BLaER1 treated with 17β-estradiol and CSF1 and Interleukin-3, amounts not matched to agents 10 nM and 100 nM (cell line): ENCODE results near the gene CWH43.
"Not testable (repeated sequence)": the region's sequence is repeated elsewhere in the genome, so short reads cannot be mapped to it uniquely, and the experiment has no call there.

ENCODE experiments used
- H3K27ac ChIP-seq, 11 experiments: shearing (Covaris generic); formaldehyde crosslinking; 2 replicates each; pipeline ENCODE4 v1.8.1; 2022
- H3K27me3 ChIP-seq, 11 experiments: shearing (Covaris generic); formaldehyde crosslinking; 2 replicates each; pipeline ENCODE4 v1.8.1; 2022
- H3K36me3 ChIP-seq, 11 experiments: shearing (Covaris generic); formaldehyde crosslinking; 2 replicates each; pipeline ENCODE4 v1.8.1; 2022
- H3K4me1 ChIP-seq, 10 experiments: shearing (Covaris generic); formaldehyde crosslinking; 2 replicates each; pipeline ENCODE4 v1.8.1; 2022
- H3K4me2 ChIP-seq, 11 experiments: shearing (Covaris generic); formaldehyde crosslinking; 2 replicates each; pipeline ENCODE4 v1.8.1; 2022
- H3K4me3 ChIP-seq, 10 experiments: shearing (Covaris generic); formaldehyde crosslinking; 2 replicates each; pipeline ENCODE4 v1.8.1; 2022
- H3K9ac ChIP-seq, 11 experiments: shearing (Covaris generic); formaldehyde crosslinking; 2 replicates each; pipeline ENCODE4 v1.8.1; 2022
- H3K9me3 ChIP-seq, 11 experiments: shearing (Covaris generic); formaldehyde crosslinking; replicated peaks in 1 of 11; 2 replicates each; pipeline ENCODE4 v1.8.1; 2022
- H4K20me1 ChIP-seq, 11 experiments: shearing (Covaris generic); formaldehyde crosslinking; 2 replicates each; pipeline ENCODE4 v1.8.1; 2022
- Cebpa-rat ChIP-seq, 11 experiments: shearing (Covaris generic); IDR thresholded peaks; 2 replicates each; pipeline ENCODE4 v1.8.1; 2022

Gene CWH43

GRCh38 chr4:48949518-48950219, 36.4 kb upstream of the CWH43 start:
- no peak overlapping the region for H3K27ac ChIP-seq
- H3K4me3 ChIP-seq: no peak overlapping the region
- H4K20me1 ChIP-seq: no peaks in the 10 kb centered on the region
- no peaks in the 10 kb centered on the region for H3K36me3 ChIP-seq
- no peak for TF ChIP-seq Cebpa-rat (IDR thresholded peaks at IDR 0.05)
- 0 out of 22 replicates have a peak, but pooled peaks cover 0 to 7% (median 0%) of the 10 kb centered on the region in 11 experiments for H3K9me3 ChIP-seq
- H3K27me3 ChIP-seq: no peaks in the 10 kb centered on the region
- H3K9ac ChIP-seq: no peak overlapping the region
- H3K4me1 ChIP-seq: peaks cover 0 to 11% (median 6%) of the 10 kb centered on the region in 10 experiments; a peak in 4 of 20 replicates
- H3K4me2 ChIP-seq: no peak overlapping the region

DNA sequence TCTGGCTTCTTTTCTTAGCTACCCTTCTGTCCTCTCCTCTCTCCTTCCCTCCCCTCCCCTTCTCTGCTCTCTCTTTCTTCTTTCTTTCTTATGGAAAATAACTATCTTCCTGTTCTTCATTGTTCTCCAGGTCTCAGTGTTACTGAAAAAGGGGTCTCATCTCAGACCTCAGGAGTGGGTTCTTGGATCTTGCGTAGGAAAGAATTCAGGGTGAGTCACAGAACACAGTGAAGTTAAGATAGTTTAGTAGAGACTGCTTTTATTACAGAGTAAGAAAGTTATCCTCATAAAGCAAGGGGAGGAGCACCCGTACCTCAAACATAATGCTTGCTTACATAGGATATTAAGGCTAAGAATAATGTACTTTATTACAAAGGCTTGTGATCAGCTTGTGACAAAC, 31.8 kb upstream of the CWH43 start:
- no peak overlapping the region for H3K4me2 ChIP-seq
- H3K9me3 ChIP-seq: 0 out of 22 replicates have a peak, but pooled peaks cover 0 to 7% (median 0%) of the 10 kb centered on the region in 11 experiments
- H3K4me1 ChIP-seq: peaks cover 0 to 11% (median 6%) of the 10 kb centered on the region in 10 experiments; a peak in 5 of 20 replicates
- H3K4me3 ChIP-seq: no peak overlapping the region
- no peak overlapping the region for H3K9ac ChIP-seq
- H3K36me3 ChIP-seq: no peaks in the 10 kb centered on the region
- H4K20me1 ChIP-seq: no peaks in the 10 kb centered on the region
- no peak for TF ChIP-seq Cebpa-rat (IDR thresholded peaks at IDR 0.05)
- H3K27ac ChIP-seq: no peak overlapping the region
- no peaks in the 10 kb centered on the region for H3K27me3 ChIP-seq

GRCh38 chr4:48957366-48957765, 28.7 kb upstream of the CWH43 start:
- H3K4me1 ChIP-seq, H3K27ac ChIP-seq, H4K20me1 ChIP-seq, H3K9me3 ChIP-seq, H3K9ac ChIP-seq, H3K4me2 ChIP-seq, H3K4me3 ChIP-seq, H3K36me3 ChIP-seq, H3K27me3 ChIP-seq: not testable (repeated sequence)

DNA sequence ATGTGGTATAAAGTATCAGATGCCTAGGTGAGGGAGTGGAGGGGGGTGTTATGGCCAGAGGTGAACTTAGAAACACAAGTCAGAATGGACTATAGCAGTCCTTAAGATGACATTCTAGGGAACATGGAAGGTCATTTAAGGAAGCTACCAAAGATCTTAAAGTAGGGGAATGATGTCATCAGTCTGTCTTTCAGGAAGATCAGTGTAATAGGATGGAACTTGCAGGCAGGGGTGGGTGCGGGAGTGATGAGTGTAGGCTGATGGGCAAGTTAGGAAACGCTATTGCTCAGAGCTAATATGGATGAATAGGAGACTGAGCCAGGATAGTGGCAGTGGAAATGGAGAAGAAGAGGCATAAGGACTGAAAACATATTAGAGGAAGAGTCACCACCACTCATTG, 27.5 kb upstream of the CWH43 start:
- Histone ChIP-seq H3K4me1 (no peaks in the 10 kb centered on the region; a peak in 1 of 20 replicates), H3K27ac (no peak overlapping the region), H3K36me3 (no peaks in the 10 kb centered on the region), H4K20me1 (no peaks in the 10 kb centered on the region), H3K27me3 (no peaks in the 10 kb centered on the region), H3K4me2 (no peak overlapping the region), H3K9me3 (no peaks in the 10 kb centered on the region), H3K4me3 (no peak overlapping the region), H3K9ac (no peak overlapping the region)
- TF ChIP-seq Cebpa-rat (IDR thresholded peaks at IDR 0.05): no peak

GRCh38 chr4:48960988-48961635, 25.0 kb upstream of the CWH43 start:
- H3K9ac ChIP-seq: no peak overlapping the region
- H3K4me1 ChIP-seq: no peaks in the 10 kb centered on the region
- no peak for TF ChIP-seq Cebpa-rat (IDR thresholded peaks at IDR 0.05)
- no peaks in the 10 kb centered on the region for H4K20me1 ChIP-seq
- H3K27ac ChIP-seq: no peak overlapping the region
- H3K27me3 ChIP-seq: no peaks in the 10 kb centered on the region
- H3K36me3 ChIP-seq: no peaks in the 10 kb centered on the region
- H3K9me3 ChIP-seq: no peaks in the 10 kb centered on the region
- H3K4me3 ChIP-seq: no peak overlapping the region
- no peak overlapping the region for H3K4me2 ChIP-seq

- Histone ChIP-seq H3K4me2 (no peak overlapping the region), H4K20me1 (no peaks in the 10 kb centered on the region), H3K36me3 (no peaks in the 10 kb centered on the region), H3K9me3 (no peaks in the 10 kb centered on the region), H3K4me3 (no peak overlapping the region), H3K4me1 (no peaks in the 10 kb centered on the region), H3K27me3 (no peaks in the 10 kb centered on the region), H3K27ac (no peak overlapping the region), H3K9ac (no peak overlapping the region)
- TF ChIP-seq Cebpa-rat (IDR thresholded peaks at IDR 0.05): no peak
Measured at GRCh38 chr4:48962636-48963035, 23.4 kb upstream of the CWH43 start.

- Histone ChIP-seq H4K20me1 (no peaks in the 10 kb centered on the region), H3K4me3 (no peak overlapping the region), H3K27me3 (no peaks in the 10 kb centered on the region), H3K9me3 (no peaks in the 10 kb centered on the region), H3K27ac (no peak overlapping the region), H3K4me1 (no peaks in the 10 kb centered on the region), H3K36me3 (no peaks in the 10 kb centered on the region), H3K4me2 (no peak overlapping the region), H3K9ac (no peak overlapping the region)
- no peak for TF ChIP-seq Cebpa-rat (IDR thresholded peaks at IDR 0.05)
Measured at GRCh38 chr4:48963042-48963679, 22.9 kb upstream of the CWH43 start.

DNA sequence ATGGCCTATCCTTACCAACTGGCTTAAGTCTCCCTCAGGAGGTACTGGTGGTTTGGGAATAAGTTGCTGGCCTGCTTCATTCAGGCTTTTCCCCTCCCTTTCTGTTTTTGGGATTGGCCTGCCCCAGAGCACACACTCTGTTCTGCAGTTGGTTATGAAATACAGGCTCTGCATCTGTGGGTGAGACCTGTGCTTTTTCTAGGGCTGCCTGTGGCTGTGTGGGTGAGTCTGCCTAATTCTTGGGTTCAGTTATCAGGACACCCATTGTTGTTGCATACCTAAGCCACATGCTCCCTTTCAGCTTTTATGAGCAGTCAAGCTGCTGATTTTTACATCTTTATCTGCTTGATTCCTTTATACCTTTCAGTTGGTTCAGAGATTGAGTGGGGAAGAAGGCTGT, 19.0 kb upstream of the CWH43 start:
- no peaks in the 10 kb centered on the region for H4K20me1 ChIP-seq
- H3K9ac ChIP-seq: no peak overlapping the region
- peaks cover 0 to 6% (median 0%) of the 10 kb centered on the region in 10 experiments; a peak in 1 of 20 replicates for H3K4me1 ChIP-seq
- H3K27ac ChIP-seq: no peak overlapping the region
- no peak overlapping the region for H3K4me2 ChIP-seq
- H3K27me3 ChIP-seq: no peaks in the 10 kb centered on the region
- no peak for TF ChIP-seq Cebpa-rat (IDR thresholded peaks at IDR 0.05)
- no peaks in the 10 kb centered on the region for H3K36me3 ChIP-seq
- no peak overlapping the region for H3K4me3 ChIP-seq
- no peaks in the 10 kb centered on the region for H3K9me3 ChIP-seq

GRCh38 chr4:48967631-48968030, 18.4 kb upstream of the CWH43 start:
- Histone ChIP-seq H4K20me1 (no peaks in the 10 kb centered on the region), H3K27ac (no peak overlapping the region), H3K27me3 (no peaks in the 10 kb centered on the region), H3K36me3 (no peaks in the 10 kb centered on the region), H3K9ac (no peak overlapping the region), H3K9me3 (no peaks in the 10 kb centered on the region), H3K4me2 (no peak overlapping the region), H3K4me3 (no peak overlapping the region), H3K4me1 (peaks cover 0 to 6% (median 0%) of the 10 kb centered on the region in 10 experiments; a peak in 1 of 20 replicates)
- TF ChIP-seq Cebpa-rat (IDR thresholded peaks at IDR 0.05): no peak; a peak in 1 of 22 replicates
